Type B pancreatic cell (in vitro differentiated cells): ENCODE data around the gene SPP2. TPM values are rescaled to one million over a fixed set of nuclear protein-coding genes. Genes with fewer than 3 reads are reported as not detected.

Experiments used
- DNase-seq: peaks from one replicate; pipeline ENCODE4 v3.0.0; 2021; ENCODE audit warnings: mixed read lengths; ENCODE audit not compliant: unreplicated experiment; ENCODE audit errors: extremely low spot score
- H3K27ac Mint-ChIP-seq: 2 replicates; pipeline ENCODE4 v1.8.0; 2021; ENCODE audit warnings: mild to moderate bottlenecking, mixed read lengths
- H3K27me3 Mint-ChIP-seq: 2 replicates; pipeline ENCODE4 v1.8.0; 2021; ENCODE audit warnings: mixed read lengths
- H3K36me3 Mint-ChIP-seq: 2 replicates; pipeline ENCODE4 v1.8.0; 2021; ENCODE audit warnings: mixed read lengths
- H3K4me1 Mint-ChIP-seq: one replicate; pipeline ENCODE4 v1.8.0; 2021; ENCODE audit warnings: mixed read lengths; ENCODE audit not compliant: unreplicated experiment
- H3K4me3 Mint-ChIP-seq: 2 replicates; pipeline ENCODE4 v1.8.0; 2021; ENCODE audit warnings: mild to moderate bottlenecking, mixed read lengths
- H3K9me3 Mint-ChIP-seq: 2 replicates; pipeline ENCODE4 v1.8.0; 2021; ENCODE audit warnings: mixed read lengths
- total RNA-seq: library from RNA; stranded (reverse); gene quantifications from 2 replicates; pipeline ENCODE4 v1.2.1, GENCODE V29; 2021; ENCODE audit warnings: low replicate concordance
- TF ChIP-seq, protein P1 (sequence below): fragments of 200-600 bp; sonication (generic); conservative IDR thresholded peaks from 2 replicates; pipeline ENCODE4 v1.5.0; 2021; ENCODE audit warnings: antibody characterized with exemption, mild to moderate bottlenecking

SPP2 gene
- total RNA-seq, 1 donor from 2014 or later, result not detected

DNA sequence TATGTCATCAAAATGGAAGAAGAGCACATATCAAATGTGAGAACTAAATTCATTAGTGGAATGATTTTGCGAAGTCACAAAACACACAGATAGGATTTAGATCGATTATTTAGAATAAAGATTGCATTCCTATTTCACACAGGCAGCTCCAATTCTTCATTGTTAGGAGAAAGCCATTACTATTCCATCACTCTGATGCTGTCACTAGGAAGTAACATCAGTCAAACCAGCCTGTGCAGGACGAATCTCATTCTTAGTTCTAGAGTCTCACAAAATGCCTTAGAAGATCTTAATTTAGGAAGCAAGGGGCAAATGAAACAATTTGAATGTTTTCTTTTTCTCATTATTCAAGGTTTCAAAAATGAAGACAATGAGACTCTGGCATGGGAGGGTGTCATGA lies 44.0 kb upstream of the SPP2 start:
- Mint-ChIP-seq H3K4me3 (no peak overlapping the region), H3K4me1 (peaks cover 14% of the 10 kb centered on the region), H3K27me3 (peaks cover 23% of the 10 kb centered on the region), H3K9me3 (no peaks in the 10 kb centered on the region), H3K36me3 (no peaks in the 10 kb centered on the region), H3K27ac (no peak overlapping the region)
- DNase-seq, result no peak
- TF ChIP-seq, protein P1, sequence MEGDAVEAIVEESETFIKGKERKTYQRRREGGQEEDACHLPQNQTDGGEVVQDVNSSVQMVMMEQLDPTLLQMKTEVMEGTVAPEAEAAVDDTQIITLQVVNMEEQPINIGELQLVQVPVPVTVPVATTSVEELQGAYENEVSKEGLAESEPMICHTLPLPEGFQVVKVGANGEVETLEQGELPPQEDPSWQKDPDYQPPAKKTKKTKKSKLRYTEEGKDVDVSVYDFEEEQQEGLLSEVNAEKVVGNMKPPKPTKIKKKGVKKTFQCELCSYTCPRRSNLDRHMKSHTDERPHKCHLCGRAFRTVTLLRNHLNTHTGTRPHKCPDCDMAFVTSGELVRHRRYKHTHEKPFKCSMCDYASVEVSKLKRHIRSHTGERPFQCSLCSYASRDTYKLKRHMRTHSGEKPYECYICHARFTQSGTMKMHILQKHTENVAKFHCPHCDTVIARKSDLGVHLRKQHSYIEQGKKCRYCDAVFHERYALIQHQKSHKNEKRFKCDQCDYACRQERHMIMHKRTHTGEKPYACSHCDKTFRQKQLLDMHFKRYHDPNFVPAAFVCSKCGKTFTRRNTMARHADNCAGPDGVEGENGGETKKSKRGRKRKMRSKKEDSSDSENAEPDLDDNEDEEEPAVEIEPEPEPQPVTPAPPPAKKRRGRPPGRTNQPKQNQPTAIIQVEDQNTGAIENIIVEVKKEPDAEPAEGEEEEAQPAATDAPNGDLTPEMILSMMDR, result no peak

- H3K36me3 Mint-ChIP-seq, result no peaks in the 10 kb centered on the region
- peaks cover 4% of the 10 kb centered on the region for H3K27me3 Mint-ChIP-seq
- TF ChIP-seq, protein P1, result no peak
- H3K27ac Mint-ChIP-seq, result no peak overlapping the region
- peaks cover 8% of the 10 kb centered on the region for H3K4me1 Mint-ChIP-seq
- no peak overlapping the region for H3K4me3 Mint-ChIP-seq
- no peaks in the 10 kb centered on the region for H3K9me3 Mint-ChIP-seq
- DNase-seq, result no peak
Measured at GRCh38 chr2:234014427-234014826, 36.1 kb upstream of the SPP2 start.

GRCh38 chr2:234015861-234016260 lies 34.6 kb upstream of the SPP2 start:
- TF ChIP-seq, protein P1, result no peak
- no peak overlapping the region for H3K4me3 Mint-ChIP-seq
- H3K27me3 Mint-ChIP-seq, result no peaks in the 10 kb centered on the region
- no peak overlapping the region for H3K27ac Mint-ChIP-seq
- H3K9me3 Mint-ChIP-seq, result no peaks in the 10 kb centered on the region
- DNase-seq, result no peak
- no peaks in the 10 kb centered on the region for H3K36me3 Mint-ChIP-seq
- peaks cover 8% of the 10 kb centered on the region for H3K4me1 Mint-ChIP-seq

- Mint-ChIP-seq H3K27ac (no peak overlapping the region), H3K4me1 (peaks cover 8% of the 10 kb centered on the region), H3K36me3 (no peaks in the 10 kb centered on the region), H3K9me3 (peaks cover 11% of the 10 kb centered on the region), H3K27me3 (no peaks in the 10 kb centered on the region), H3K4me3 (no peak overlapping the region)
- TF ChIP-seq, protein P1, result no peak
- no peak for DNase-seq
Measured at GRCh38 chr2:234019896-234020295, 30.6 kb upstream of the SPP2 start.

DNA sequence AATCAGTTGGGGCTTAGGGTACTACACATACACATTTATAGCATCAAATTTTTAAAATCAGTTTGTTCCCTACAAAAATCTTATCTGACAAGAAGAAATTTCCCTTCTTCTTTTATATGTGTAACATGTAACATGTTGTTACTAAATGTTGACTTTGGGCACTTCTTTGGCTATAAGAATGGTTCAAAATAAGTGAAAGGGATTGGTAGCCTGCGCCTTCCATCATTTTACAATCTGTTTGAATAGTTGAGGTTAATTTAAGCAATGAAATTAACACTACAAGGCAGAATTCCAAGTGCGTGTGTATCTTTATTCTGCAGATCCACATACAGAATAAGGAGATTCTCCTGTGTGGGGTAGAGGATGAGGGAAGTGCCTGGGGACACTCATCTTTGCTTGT lies 30.2 kb upstream of the SPP2 start:
- no peak overlapping the region for H3K4me3 Mint-ChIP-seq
- no peak for DNase-seq
- TF ChIP-seq, protein P1, result no peak
- H3K4me1 Mint-ChIP-seq, result peaks cover 10% of the 10 kb centered on the region
- peaks cover 11% of the 10 kb centered on the region for H3K9me3 Mint-ChIP-seq
- H3K27me3 Mint-ChIP-seq, result no peaks in the 10 kb centered on the region
- no peaks in the 10 kb centered on the region for H3K36me3 Mint-ChIP-seq
- H3K27ac Mint-ChIP-seq, result no peak overlapping the region

GRCh38 chr2:234022424-234022823 lies 28.1 kb upstream of the SPP2 start:
- TF ChIP-seq, protein P1, result no peak
- no peak for DNase-seq
- Mint-ChIP-seq H3K4me3 (no peak overlapping the region), H3K36me3 (peaks cover 3% of the 10 kb centered on the region), H3K4me1 (peaks cover 21% of the 10 kb centered on the region), H3K27ac (no peak overlapping the region), H3K9me3 (peaks cover 13% of the 10 kb centered on the region), H3K27me3 (peaks cover 3% of the 10 kb centered on the region)
